UCSD-AML1 (cell line): ENCODE results near the gene USP15.
"Not testable (repeated sequence)": the region's sequence is repeated elsewhere in the genome, so short reads cannot be mapped to it uniquely, and the experiment has no call there.

Experiments used
- DNase-seq: peaks from one replicate; lab custom pipeline; 2025; ENCODE audit not compliant: unreplicated experiment; lab: John Stamatoyannopoulos, UW

USP15 gene

GRCh38 chr12:62368430-62369223 is 108.4 kb downstream of the USP15 start:
- not testable (repeated sequence) for DNase-seq

GRCh38 chr12:62370189-62370588 is 110.0 kb downstream of the USP15 start:
- no peak for DNase-seq

- no peak for DNase-seq
Measured at GRCh38 chr12:62371661-62372060, 111.5 kb downstream of the USP15 start.

- no peak for DNase-seq
Measured at GRCh38 chr12:62372134-62372533, 111.9 kb downstream of the USP15 start.

- DNase-seq: no peak
Measured at GRCh38 chr12:62372825-62373224, 112.6 kb downstream of the USP15 start.

GRCh38 chr12:62375603-62376002 is 115.4 kb downstream of the USP15 start:
- no peak for DNase-seq

- DNase-seq: no peak
Measured at GRCh38 chr12:62379026-62379722, 119.0 kb downstream of the USP15 start.

- DNase-seq: no peak
Measured at GRCh38 chr12:62379723-62380045, 119.5 kb downstream of the USP15 start.

GRCh38 chr12:62382526-62382925 is 122.3 kb downstream of the USP15 start:
- DNase-seq: no peak

GRCh38 chr12:62396750-62397149 is 136.5 kb downstream of the USP15 start:
- no peak for DNase-seq

- DNase-seq: no peak
Measured at GRCh38 chr12:62400135-62400534, 139.9 kb downstream of the USP15 start.

GRCh38 chr12:62401631-62402030 is 141.4 kb downstream of the USP15 start:
- DNase-seq: no peak

GRCh38 chr12:62403031-62403430 is 142.8 kb downstream of the USP15 start:
- DNase-seq: no peak

- DNase-seq: no peak
Measured at GRCh38 chr12:62407587-62407986, 147.4 kb downstream of the USP15 start.

- DNase-seq: no peak
Measured at GRCh38 chr12:62409068-62409467, 148.9 kb downstream of the USP15 start.

GRCh38 chr12:62414180-62414579 is 154.0 kb downstream of the USP15 start:
- DNase-seq: no peak

GRCh38 chr12:62426089-62426488 is 165.9 kb downstream of the USP15 start:
- no peak for DNase-seq

GRCh38 chr12:62429457-62429856 is 169.3 kb downstream of the USP15 start:
- DNase-seq: no peak

GRCh38 chr12:62434494-62435302 is 174.5 kb downstream of the USP15 start:
- no peak for DNase-seq

GRCh38 chr12:62435303-62436163 is 175.3 kb downstream of the USP15 start:
- peak; percentile 11 for DNase-seq

- DNase-seq: no peak
Measured at GRCh38 chr12:62436164-62436503, 175.9 kb downstream of the USP15 start.
